Measurements from ENCODE around the gene PTGDR.

GRCh38 chr14:52220924-52221811 lies 46.3 kb upstream of the PTGDR start:
- TF ChIP-seq CTCF (IDR thresholded peaks at IDR 0.05; ENCODE audit: insufficient read depth, low read depth, low read length) (no peak), EZH2 (IDR thresholded peaks at IDR 0.05; ENCODE audit: insufficient read depth, low read length) (no peak)
